H1 (cell line): ENCODE results near the gene TMEM9B. TPM values are rescaled to one million over a fixed set of nuclear protein-coding genes. Genes with fewer than 3 reads are reported as not detected.
A peak's percentile ranks its signal among the peaks of the same experiment; 100 is the strongest.

Source experiments
- CHD7 ChIP-seq: fragments of 300-600 bp; sonication (generic); IDR thresholded peaks from 2 replicates; pipeline ENCODE4 v1.7.1; 2012; ENCODE audit warnings: low read length, moderate library complexity, mild to moderate bottlenecking, inconsistent platforms; ENCODE audit not compliant: insufficient replicate concordance
- KDM1A ChIP-seq: fragments of 200-600, 300-600 bp; sonication (generic); IDR thresholded peaks from 2 replicates; pipeline ENCODE4 v1.7.1; 2016; ENCODE audit warnings: mild to moderate bottlenecking, low read length, borderline replicate concordance
- KDM5A ChIP-seq: fragments of 200-600 bp; IDR thresholded peaks from 2 replicates; pipeline ENCODE4 v1.7.1; 2012; ENCODE audit warnings: mild to moderate bottlenecking, low read length, inconsistent platforms, mixed read lengths
- PHF8 ChIP-seq: fragments of 200-600 bp; sonication (generic); conservative IDR thresholded peaks from 2 replicates; pipeline ENCODE4 v1.7.1; 2012; ENCODE audit warnings: low read depth, mild to moderate bottlenecking, inconsistent platforms, low read length, moderate library complexity
- POLR2AphosphoS5 ChIP-seq: IDR thresholded peaks from 2 replicates; pipeline ENCODE4 v1.6.1; 2011; ENCODE audit warnings: low read depth, low read length
- POU5F1 ChIP-seq: IDR thresholded peaks from 2 replicates; pipeline ENCODE4 v1.6.1; 2011; ENCODE audit warnings: low read depth, mild to moderate bottlenecking, low read length, moderate library complexity
- RNF2 ChIP-seq: fragments of 200-900, 300-1000 bp; sonication (generic); IDR thresholded peaks from 2 replicates; pipeline ENCODE4 v1.7.1; 2016; ENCODE audit warnings: borderline replicate concordance, low read depth, mild to moderate bottlenecking, antibody characterized with exemption, low read length; ENCODE audit not compliant: poor library complexity, severe bottlenecking; ENCODE audit errors: missing control alignments
- TCF12 ChIP-seq: IDR thresholded peaks from 2 replicates; pipeline ENCODE4 v1.6.1; 2011; ENCODE audit warnings: low read depth, mild to moderate bottlenecking, low read length
- YY1 ChIP-seq: IDR thresholded peaks from 2 replicates; pipeline ENCODE4 v1.6.1; 2011; ENCODE audit warnings: low read depth, mild to moderate bottlenecking, low read length
- polyA plus RNA-seq, 7 experiments: library from polyadenylated mRNA; depleted of rRNA in 3 of 7; stranded (reverse) in 5 of 7; unstranded in 2 of 7; fragments of >200 nt in 5 of 7; fragments of 200-250 nt in 2 of 7; gene quantifications; 1 replicate in 5 of 7; 2 replicates in 1 of 7; 4 replicates in 1 of 7; pipeline versions ENCODE4 v1.2.1 to v1.2.3, GENCODE V29; 2011 to 2013; ENCODE audit warnings: missing spikeins in 2 of 7, mixed read lengths in 2 of 7
- total RNA-seq: library from RNA; stranded (reverse); fragmentation: NEBNext Ultra II Directional; extraction: Animal tissue kit (Norgen Biotek cat#: 25700); gene quantifications from 2 replicates; pipeline ENCODE4 v1.2.1, GENCODE V29; 2021

The TMEM9B gene
- total and polyA plus RNA-seq, 2 of the 8 experiments (the other 6 are each of a cell fraction or from before 2014, with no cell fraction given): 8.3 to 9.4 TPM

- no peak for TF ChIP-seq CHD7
- TF ChIP-seq PHF8: no peak
- TF ChIP-seq POU5F1: no peak
- no peak for TF ChIP-seq RNF2
- no peak for TF ChIP-seq KDM1A
- no peak for TF ChIP-seq KDM5A
- TF ChIP-seq TCF12: peak; percentile 90
- no peak for TF ChIP-seq YY1
- no peak for TF ChIP-seq POLR2AphosphoS5
- TF ChIP-seq, all 59 proteins: peak for 3
Measured at GRCh38 chr11:8917157-8917825, 47.0 kb downstream of the TMEM9B start (continued).
